CD4-positive, alpha-beta T cell (primary cell): Measurements from ENCODE around the gene PUDP. TPM values are rescaled to one million over a fixed set of nuclear protein-coding genes. Genes with fewer than 3 reads are reported as not detected.

Source experiments
- ATAC-seq: fragments of 200-7000 bp; cut with Tn5 transposase; one replicate; pipeline ENCODE4 v1.10.0; 2022; ENCODE audit warnings: mild to moderate bottlenecking; ENCODE audit not compliant: poor library complexity
- CTCF ChIA-PET: fragments of 350-600 bp; sonication (Branson Sonifier 250); formaldehyde crosslinking; loops from one replicate; lab custom pipeline; 2021; ENCODE audit warnings: antibody characterized with exemption, inconsistent platforms; lab: Charles Lee
- POLR2A ChIA-PET: fragments of 350-600 bp; sonication (Branson Sonifier 250); formaldehyde crosslinking; loops from one replicate; lab custom pipeline; 2021; ENCODE audit warnings: antibody characterized with exemption, inconsistent platforms; lab: Charles Lee
- DNase-seq, 14 experiments: peaks; one replicate each; pipeline ENCODE4 v3.0.0-alpha.2; 2013 to 2020; ENCODE audit warnings: mixed read lengths in 2 of 14
- H3K27ac ChIP-seq, 2 donors: one replicate each; pipeline versions ENCODE4 v1.5.1 to v1.7.0; 2013; ENCODE audit warnings: low read length in 2 of 2, low read depth in 1 of 2, mild to moderate bottlenecking in 1 of 2
- H3K27me3 ChIP-seq, 2 experiments: 1 replicate in 1 of 2; 2 replicates in 1 of 2; pipeline versions ENCODE4 v1.6.1 to v1.7.0; 2013; ENCODE audit warnings: low read length in 2 of 2, control low read depth in 1 of 2, mild to moderate bottlenecking in 1 of 2, moderate library complexity in 1 of 2; ENCODE audit not compliant: insufficient read depth in 2 of 2, control insufficient read depth in 1 of 2
- H3K36me3 ChIP-seq: one replicate; pipeline ENCODE4 v1.6.1; 2013; ENCODE audit warnings: low read length, control low read depth; ENCODE audit not compliant: insufficient read depth
- H3K4me1 ChIP-seq: one replicate; pipeline ENCODE4 v1.6.1; 2013; ENCODE audit warnings: low read length, control low read depth; ENCODE audit not compliant: insufficient read depth
- H3K4me3 ChIP-seq: one replicate; pipeline ENCODE4 v1.5.1; 2013; ENCODE audit warnings: mild to moderate bottlenecking, low read length, moderate library complexity
- H3K9me3 ChIP-seq, 2 experiments: 1 replicate in 1 of 2; 2 replicates in 1 of 2; pipeline versions ENCODE4 v1.6.1 to v1.7.0; 2013; ENCODE audit warnings: low read length in 2 of 2, mild to moderate bottlenecking in 2 of 2, control low read depth in 1 of 2, moderate library complexity in 1 of 2; ENCODE audit not compliant: control insufficient read depth in 1 of 2, insufficient read depth in 1 of 2
- H3K27ac Mint-ChIP-seq: one replicate; pipeline ENCODE4 v1.8.0; 2020; ENCODE audit warnings: mixed read lengths
- H3K27me3 Mint-ChIP-seq: one replicate; pipeline ENCODE4 v1.8.0; 2021; ENCODE audit warnings: mixed read lengths
- H3K36me3 Mint-ChIP-seq: one replicate; pipeline ENCODE4 v1.8.0; 2021; ENCODE audit warnings: low read depth, mixed read lengths
- H3K4me1 Mint-ChIP-seq: one replicate; pipeline ENCODE4 v1.8.0; 2021; ENCODE audit warnings: low read depth, mixed read lengths
- H3K4me3 Mint-ChIP-seq: one replicate; pipeline ENCODE4 v1.8.0; 2020; ENCODE audit warnings: mild to moderate bottlenecking, mixed read lengths
- H3K9me3 Mint-ChIP-seq: one replicate; pipeline ENCODE4 v1.8.0; 2020; ENCODE audit warnings: mixed read lengths
- intact Hi-C, 2 experiments: fragments of 100-400 bp; cut with DNase I in 1 of 2; cut with micrococcal nuclease in 1 of 2; formaldehyde crosslinking; loops; one replicate each; pipeline versions ENCODE4 v1.15.1 to v1.9.0; 2023 to 2025; cut with DNase I, micrococcal nuclease
- total RNA-seq, 174 experiments: library from RNA in 2 of 174; stranded (reverse) in 2 of 174; gene quantifications; one replicate each; pipeline ENCODE4 v1.2.3 and lab custom pipeline; 2021 to 2026
- TF ChIP-seq, protein P1 (sequence below): fragments of 200-600 bp; IDR thresholded peaks from one replicate; pipeline ENCODE4 v1.8.0; 2022; ENCODE audit warnings: antibody characterized with exemption, mild to moderate bottlenecking

Gene PUDP
- total RNA-seq, 2 experiments from 2014 or later: 3.2 to 3.5 TPM

- DNase-seq: no peak
- no peaks in the 10 kb centered on the region for H3K36me3 ChIP-seq
- intact Hi-C loops: loop anchor here in 1 of 2 experiments (5.0 kb wide), 1 partner anchor 286 kb away; no protein-coding TSS in a partner anchor
- no peaks in the 10 kb centered on the region for H3K4me1 ChIP-seq
- no peak overlapping the region for H3K27ac Mint-ChIP-seq
- TF ChIP-seq, protein P1, sequence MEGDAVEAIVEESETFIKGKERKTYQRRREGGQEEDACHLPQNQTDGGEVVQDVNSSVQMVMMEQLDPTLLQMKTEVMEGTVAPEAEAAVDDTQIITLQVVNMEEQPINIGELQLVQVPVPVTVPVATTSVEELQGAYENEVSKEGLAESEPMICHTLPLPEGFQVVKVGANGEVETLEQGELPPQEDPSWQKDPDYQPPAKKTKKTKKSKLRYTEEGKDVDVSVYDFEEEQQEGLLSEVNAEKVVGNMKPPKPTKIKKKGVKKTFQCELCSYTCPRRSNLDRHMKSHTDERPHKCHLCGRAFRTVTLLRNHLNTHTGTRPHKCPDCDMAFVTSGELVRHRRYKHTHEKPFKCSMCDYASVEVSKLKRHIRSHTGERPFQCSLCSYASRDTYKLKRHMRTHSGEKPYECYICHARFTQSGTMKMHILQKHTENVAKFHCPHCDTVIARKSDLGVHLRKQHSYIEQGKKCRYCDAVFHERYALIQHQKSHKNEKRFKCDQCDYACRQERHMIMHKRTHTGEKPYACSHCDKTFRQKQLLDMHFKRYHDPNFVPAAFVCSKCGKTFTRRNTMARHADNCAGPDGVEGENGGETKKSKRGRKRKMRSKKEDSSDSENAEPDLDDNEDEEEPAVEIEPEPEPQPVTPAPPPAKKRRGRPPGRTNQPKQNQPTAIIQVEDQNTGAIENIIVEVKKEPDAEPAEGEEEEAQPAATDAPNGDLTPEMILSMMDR: no peak
- H3K4me3 ChIP-seq: no peak overlapping the region
- H3K36me3 Mint-ChIP-seq: no peaks in the 10 kb centered on the region
- no peak for ATAC-seq
- no peaks in the 10 kb centered on the region for H3K27me3 ChIP-seq
- no peaks in the 10 kb centered on the region for H3K9me3 Mint-ChIP-seq
- no peaks in the 10 kb centered on the region for H3K27me3 Mint-ChIP-seq
- no peak overlapping the region for H3K4me3 Mint-ChIP-seq
- H3K27ac ChIP-seq: no peak overlapping the region
- CTCF ChIA-PET: no interaction called here
- H3K9me3 ChIP-seq: no peaks in the 10 kb centered on the region
- POLR2A ChIA-PET: no interaction called here
- no peaks in the 10 kb centered on the region for H3K4me1 Mint-ChIP-seq
These were observed 15.3 kb upstream of the PUDP start for GRCh38 chrX:7163146-7163677.

- Histone ChIP-seq H3K9me3 (no peaks in the 10 kb centered on the region), H3K27me3 (no peaks in the 10 kb centered on the region), H3K4me1 (no peaks in the 10 kb centered on the region), H3K27ac (no peak overlapping the region), H3K4me3 (no peak overlapping the region), H3K36me3 (no peaks in the 10 kb centered on the region)
- ATAC-seq: no peak
- DNase-seq: no peak
- Mint-ChIP-seq H3K27me3 (no peaks in the 10 kb centered on the region), H3K9me3 (no peaks in the 10 kb centered on the region), H3K27ac (no peak overlapping the region), H3K36me3 (no peaks in the 10 kb centered on the region), H3K4me1 (no peaks in the 10 kb centered on the region), H3K4me3 (no peak overlapping the region)
- TF ChIP-seq, protein P1: no peak
- intact Hi-C loops: no loop called here
- POLR2A ChIA-PET: no interaction called here
- CTCF ChIA-PET: no interaction called here
These were observed 11.4 kb upstream of the PUDP start for GRCh38 chrX:7159149-7159861.

DNA sequence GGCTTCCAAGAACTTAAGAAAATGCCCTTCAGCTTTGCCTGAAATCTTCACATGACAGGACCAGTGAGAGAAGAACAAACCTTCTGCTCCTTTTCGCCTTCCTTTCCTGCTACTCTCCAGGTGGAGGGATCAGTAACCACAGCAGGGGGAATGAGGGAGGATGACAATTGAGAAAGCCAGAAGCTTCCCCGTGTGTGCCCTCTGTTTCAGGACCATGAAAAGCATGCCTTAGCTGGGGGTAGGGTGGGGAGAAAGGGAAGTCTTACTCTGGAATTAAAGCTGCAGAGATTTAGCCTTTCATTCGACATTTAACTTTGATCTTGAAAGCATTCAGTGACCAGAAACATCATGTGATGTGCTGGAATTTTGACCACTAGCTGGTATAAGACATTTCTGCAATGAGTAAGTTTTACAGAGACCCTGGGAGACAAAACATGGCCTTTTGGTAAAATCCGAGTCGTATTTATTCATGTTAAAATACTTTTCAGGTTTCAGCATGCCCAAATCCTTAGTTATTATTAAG lies 10.6 kb upstream of the PUDP start:
- H3K36me3 ChIP-seq: no peaks in the 10 kb centered on the region
- H3K4me3 Mint-ChIP-seq: no peak overlapping the region
- H3K9me3 Mint-ChIP-seq: no peaks in the 10 kb centered on the region
- intact Hi-C loops: no loop called here
- no peaks in the 10 kb centered on the region for H3K9me3 ChIP-seq
- CTCF ChIA-PET: no interaction called here
- DNase-seq (no peak), ATAC-seq (no peak)
- no peak overlapping the region for H3K27ac Mint-ChIP-seq
- H3K4me1 ChIP-seq: no peaks in the 10 kb centered on the region
- no peaks in the 10 kb centered on the region for H3K27me3 ChIP-seq
- POLR2A ChIA-PET: no interaction called here
- H3K4me3 ChIP-seq: no peak overlapping the region
- no peaks in the 10 kb centered on the region for H3K27me3 Mint-ChIP-seq
- no peak overlapping the region for H3K27ac ChIP-seq
- no peaks in the 10 kb centered on the region for H3K36me3 Mint-ChIP-seq
- TF ChIP-seq, protein P1: no peak
- no peaks in the 10 kb centered on the region for H3K4me1 Mint-ChIP-seq
